Activated CD4-positive, alpha-beta memory T cell treated with anti-CD3 and anti-CD28 coated beads for 36 hours (primary cell): ENCODE data around the gene AGAP9. TPM values are rescaled to one million over a fixed set of nuclear protein-coding genes. Genes with fewer than 3 reads are reported as not detected.

ENCODE experiments used
- CTCF ChIA-PET: fragments of 350-600 bp; sonication (Branson Sonifier 250); formaldehyde crosslinking; loops from one replicate; lab custom pipeline; 2021; ENCODE audit warnings: antibody characterized with exemption, inconsistent platforms; lab: Charles Lee
- POLR2A ChIA-PET: fragments of 350-600 bp; sonication (Branson Sonifier 250); formaldehyde crosslinking; loops from one replicate; lab custom pipeline; 2021; ENCODE audit warnings: antibody characterized with exemption; lab: Charles Lee
- DNase-seq: peaks from one replicate; pipeline ENCODE4 v3.0.0-alpha.2; 2020
- H3K27ac Mint-ChIP-seq: one replicate; pipeline ENCODE4 v1.8.0; 2021; ENCODE audit warnings: mixed read lengths
- H3K27me3 Mint-ChIP-seq: one replicate; pipeline ENCODE4 v1.8.0; 2021; ENCODE audit warnings: mixed read lengths
- H3K36me3 Mint-ChIP-seq: one replicate; pipeline ENCODE4 v1.8.0; 2021; ENCODE audit warnings: mixed read lengths
- H3K4me1 Mint-ChIP-seq: one replicate; pipeline ENCODE4 v1.8.0; 2021; ENCODE audit warnings: low read depth, mixed read lengths
- H3K4me3 Mint-ChIP-seq: one replicate; pipeline ENCODE4 v1.8.0; 2021; ENCODE audit warnings: mild to moderate bottlenecking, mixed read lengths
- H3K9me3 Mint-ChIP-seq: one replicate; pipeline ENCODE4 v1.8.0; 2021; ENCODE audit warnings: mixed read lengths
- intact Hi-C: fragments of 100-400 bp; cut with micrococcal nuclease; formaldehyde crosslinking; loops from one replicate; pipeline ENCODE4 v1.15.1; 2023
- total RNA-seq, 2 experiments: library from RNA; stranded (reverse); gene quantifications; one replicate each; pipeline ENCODE4 v1.2.3, GENCODE V29; 2021

Gene AGAP9
- total RNA-seq, 2 experiments from 2014 or later = 6.6 to 7.2 TPM

- H3K4me1 Mint-ChIP-seq = peaks cover 3% of the 10 kb centered on the region
These were observed 70.1 kb downstream of the AGAP9 start for GRCh38 chr10:47453141-47454007.

GRCh38 chr10:47452495-47453140 is 70.8 kb downstream of the AGAP9 start:
- Mint-ChIP-seq H3K27me3 (peaks cover 6% of the 10 kb centered on the region), H3K4me1 (peaks cover 3% of the 10 kb centered on the region), H3K4me3 (no peak overlapping the region), H3K9me3 (no peaks in the 10 kb centered on the region), H3K36me3 (no peaks in the 10 kb centered on the region), H3K27ac (no peak overlapping the region)
- no peak for DNase-seq
- intact Hi-C loops = no loop called here
- CTCF ChIA-PET = no interaction called here
- POLR2A ChIA-PET = no interaction called here

More at GRCh38 chr10:47453141-47454007, 70.1 kb downstream of the AGAP9 start:
- Mint-ChIP-seq H3K9me3 (no peaks in the 10 kb centered on the region), H3K4me3 (no peak overlapping the region), H3K36me3 (no peaks in the 10 kb centered on the region), H3K27ac (no peak overlapping the region), H3K27me3 (peaks cover 6% of the 10 kb centered on the region)
- DNase-seq = no peak
- ChIA-PET CTCF (no interaction called here), POLR2A (no interaction called here)
- intact Hi-C loops = no loop called here

- peaks cover 6% of the 10 kb centered on the region for H3K27me3 Mint-ChIP-seq
- H3K27ac Mint-ChIP-seq = no peak overlapping the region
- no peaks in the 10 kb centered on the region for H3K9me3 Mint-ChIP-seq
- H3K4me1 Mint-ChIP-seq = peaks cover 3% of the 10 kb centered on the region
- POLR2A ChIA-PET = no interaction called here
- intact Hi-C loops = no loop called here
- no peak for DNase-seq
- no peaks in the 10 kb centered on the region for H3K36me3 Mint-ChIP-seq
- no peak overlapping the region for H3K4me3 Mint-ChIP-seq
- CTCF ChIA-PET = no interaction called here
These were observed 71.4 kb downstream of the AGAP9 start for GRCh38 chr10:47451998-47452494.

Other genes starting within 250 kb of the AGAP9 start
- gene GDF10, start 223.4 kb downstream of the AGAP9 start, total RNA-seq = under 1 TPM; 0.50 to 0.56 TPM
- not detected for gene GDF2, start 201.2 kb downstream of the AGAP9 start, total RNA-seq
- not detected for gene RBP3, start 175.3 kb downstream of the AGAP9 start, total RNA-seq
- under 1 TPM; 0.27 to 0.38 TPM for gene ZNF488, start 139.3 kb downstream of the AGAP9 start, total RNA-seq
- not detected for gene ANXA8, start 39.5 kb downstream of the AGAP9 start, total RNA-seq
- not detected for gene FAM25G, start 31.9 kb downstream of the AGAP9 start, total RNA-seq
- under 1 TPM; 0.14 to 0.19 TPM for gene SYT15B, start 240.0 kb upstream of the AGAP9 start, total RNA-seq